ENCODE measurements around the gene PARD3B.

GRCh38 chr2:204652063-204652462, 106.8 kb downstream of the PARD3B start:
- TF ChIP-seq POLR2AphosphoS5 (IDR thresholded peaks at IDR 0.05; ENCODE audit: low read depth, low read length) (no peak), CTCF (IDR thresholded peaks at IDR 0.05) (no peak)

Measured in Panc1 (cell line).